WERI-Rb-1 (cell line): ENCODE results near the gene CITED2.

Experiments used
- DNase-seq: peaks from one replicate; pipeline ENCODE4 v3.0.0-alpha.2; 2020
- H3K27ac ChIP-seq: fragments of 250-450 bp; sonication (Bioruptor Pico); 2 replicates; pipeline ENCODE4 v1.5.1; 2020; ENCODE audit warnings: mild to moderate bottlenecking, moderate library complexity
- H3K27me3 ChIP-seq: fragments of 250-450 bp; sonication (Bioruptor Pico); 2 replicates; pipeline ENCODE4 v1.5.1; 2021; ENCODE audit warnings: mild to moderate bottlenecking, low read depth, moderate library complexity; ENCODE audit not compliant: insufficient read depth, severe bottlenecking
- H3K36me3 ChIP-seq: fragments of 250-450 bp; sonication (Bioruptor Pico); 2 replicates; pipeline ENCODE4 v1.5.1; 2020; ENCODE audit warnings: mild to moderate bottlenecking, moderate library complexity
- H3K4me3 ChIP-seq: 2 replicates; pipeline ENCODE4 v1.5.1; 2011; ENCODE audit warnings: low read depth, mild to moderate bottlenecking, control low read depth, low read length
- H3K9me3 ChIP-seq: fragments of 250-450 bp; sonication (Bioruptor Pico); 2 replicates; pipeline ENCODE4 v1.5.1; 2021; ENCODE audit warnings: mild to moderate bottlenecking, moderate library complexity; ENCODE audit not compliant: severe bottlenecking
- TF ChIP-seq, protein P1 (sequence below): IDR thresholded peaks from 2 replicates; pipeline ENCODE4 v1.5.1; 2011; ENCODE audit warnings: low read depth, mild to moderate bottlenecking, control low read depth, inconsistent platforms, low read length

Gene CITED2

GRCh38 chr6:139341060-139341459 is 33.4 kb downstream of the CITED2 start:
- no peak for DNase-seq
- TF ChIP-seq, protein P1, sequence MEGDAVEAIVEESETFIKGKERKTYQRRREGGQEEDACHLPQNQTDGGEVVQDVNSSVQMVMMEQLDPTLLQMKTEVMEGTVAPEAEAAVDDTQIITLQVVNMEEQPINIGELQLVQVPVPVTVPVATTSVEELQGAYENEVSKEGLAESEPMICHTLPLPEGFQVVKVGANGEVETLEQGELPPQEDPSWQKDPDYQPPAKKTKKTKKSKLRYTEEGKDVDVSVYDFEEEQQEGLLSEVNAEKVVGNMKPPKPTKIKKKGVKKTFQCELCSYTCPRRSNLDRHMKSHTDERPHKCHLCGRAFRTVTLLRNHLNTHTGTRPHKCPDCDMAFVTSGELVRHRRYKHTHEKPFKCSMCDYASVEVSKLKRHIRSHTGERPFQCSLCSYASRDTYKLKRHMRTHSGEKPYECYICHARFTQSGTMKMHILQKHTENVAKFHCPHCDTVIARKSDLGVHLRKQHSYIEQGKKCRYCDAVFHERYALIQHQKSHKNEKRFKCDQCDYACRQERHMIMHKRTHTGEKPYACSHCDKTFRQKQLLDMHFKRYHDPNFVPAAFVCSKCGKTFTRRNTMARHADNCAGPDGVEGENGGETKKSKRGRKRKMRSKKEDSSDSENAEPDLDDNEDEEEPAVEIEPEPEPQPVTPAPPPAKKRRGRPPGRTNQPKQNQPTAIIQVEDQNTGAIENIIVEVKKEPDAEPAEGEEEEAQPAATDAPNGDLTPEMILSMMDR = no peak
- no peaks in the 10 kb centered on the region for H3K36me3 ChIP-seq
- H3K4me3 ChIP-seq = no peak overlapping the region
- H3K27ac ChIP-seq = no peak overlapping the region
- no peaks in the 10 kb centered on the region for H3K27me3 ChIP-seq
- no peaks in the 10 kb centered on the region for H3K9me3 ChIP-seq

DNA sequence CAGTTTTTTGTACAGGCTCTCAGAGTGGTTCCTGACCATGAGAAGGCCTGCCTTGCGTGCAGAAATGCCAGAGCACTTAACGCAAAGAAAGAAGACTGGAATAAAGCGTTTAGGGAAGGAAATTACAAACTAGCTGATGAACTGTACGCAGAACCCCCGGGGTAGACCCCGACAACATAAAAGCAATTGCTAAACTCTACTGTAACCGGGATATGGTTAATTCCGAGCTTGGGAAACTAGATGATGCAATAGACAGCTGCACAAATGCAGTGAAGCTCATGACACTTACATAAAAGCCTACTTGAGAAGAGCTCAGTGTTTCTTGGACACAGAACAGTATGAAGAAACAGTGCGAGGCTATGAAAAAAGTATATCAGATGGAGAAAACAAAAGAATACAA is 35.7 kb downstream of the CITED2 start:
- Histone ChIP-seq H3K4me3 (no peak overlapping the region), H3K27ac (no peak overlapping the region), H3K27me3 (no peaks in the 10 kb centered on the region), H3K36me3 (no peaks in the 10 kb centered on the region), H3K9me3 (no peaks in the 10 kb centered on the region)
- TF ChIP-seq, protein P1 = no peak
- DNase-seq = no peak

GRCh38 chr6:139337830-139338229 is 36.6 kb downstream of the CITED2 start:
- Histone ChIP-seq H3K27ac (no peak overlapping the region), H3K36me3 (no peaks in the 10 kb centered on the region), H3K27me3 (no peaks in the 10 kb centered on the region), H3K9me3 (no peaks in the 10 kb centered on the region), H3K4me3 (no peak overlapping the region)
- TF ChIP-seq, protein P1 = no peak
- no peak for DNase-seq

GRCh38 chr6:139337001-139337400 is 37.4 kb downstream of the CITED2 start:
- TF ChIP-seq, protein P1 = no peak
- no peak for DNase-seq
- Histone ChIP-seq H3K27ac (no peak overlapping the region), H3K27me3 (no peaks in the 10 kb centered on the region), H3K36me3 (no peaks in the 10 kb centered on the region), H3K4me3 (no peak overlapping the region), H3K9me3 (no peaks in the 10 kb centered on the region)

GRCh38 chr6:139336488-139336887 is 38.0 kb downstream of the CITED2 start:
- Histone ChIP-seq H3K27ac (no peak overlapping the region), H3K36me3 (no peaks in the 10 kb centered on the region), H3K9me3 (no peaks in the 10 kb centered on the region), H3K27me3 (no peaks in the 10 kb centered on the region), H3K4me3 (no peak overlapping the region)
- TF ChIP-seq, protein P1 = no peak
- no peak for DNase-seq

- TF ChIP-seq, protein P1 = no peak
- no peaks in the 10 kb centered on the region for H3K36me3 ChIP-seq
- no peak overlapping the region for H3K27ac ChIP-seq
- DNase-seq = no peak
- no peak overlapping the region for H3K4me3 ChIP-seq
- no peaks in the 10 kb centered on the region for H3K27me3 ChIP-seq
- H3K9me3 ChIP-seq = no peaks in the 10 kb centered on the region
Observed at GRCh38 chr6:139335447-139336210, 38.8 kb downstream of the CITED2 start.
